HL-60 (cell line): Measurements from ENCODE around the gene TUBGCP2.

Source experiments
- DNase-seq, 2 experiments: peaks; one replicate each; pipeline ENCODE4 v3.0.0-alpha.2; 2010 to 2020; ENCODE audit warnings: low read depth in 1 of 2, low spot score in 1 of 2
- H3K27ac ChIP-seq: fragments of 250-450 bp; sonication (Bioruptor Pico); replicated peaks from 2 replicates; pipeline ENCODE4 v1.5.1; 2020; ENCODE audit warnings: mild to moderate bottlenecking, moderate library complexity
- H3K27me3 ChIP-seq: fragments of 250-450 bp; sonication (Bioruptor Pico); 2 replicates; pipeline ENCODE4 v1.5.1; 2021; ENCODE audit warnings: mild to moderate bottlenecking, moderate library complexity; ENCODE audit not compliant: insufficient read depth, poor library complexity, severe bottlenecking
- H3K4me3 ChIP-seq: replicated peaks from 2 replicates; pipeline ENCODE4 v1.5.1; 2011; ENCODE audit warnings: mild to moderate bottlenecking, control low read depth, low read length; ENCODE audit not compliant: insufficient read depth
- CTCF ChIP-seq: IDR thresholded peaks from one replicate; pipeline ENCODE4 v1.5.1; 2011; ENCODE audit warnings: low read length, control low read depth, inconsistent platforms; ENCODE audit not compliant: insufficient read depth
- GABPA ChIP-seq: IDR thresholded peaks from 2 replicates; pipeline ENCODE4 v1.6.1; 2012; ENCODE audit warnings: low read depth
- POLR2AphosphoS5 ChIP-seq: IDR thresholded peaks from 2 replicates; pipeline ENCODE4 v1.6.1; 2012; ENCODE audit warnings: low read depth
- REST ChIP-seq: IDR thresholded peaks from 2 replicates; pipeline ENCODE4 v1.6.1; 2012; ENCODE audit warnings: low read depth; ENCODE audit not compliant: insufficient replicate concordance
- SPI1 ChIP-seq: IDR thresholded peaks from 2 replicates; pipeline ENCODE4 v1.6.1; 2012; ENCODE audit warnings: low read depth, mild to moderate bottlenecking, borderline replicate concordance

The TUBGCP2 gene

GRCh38 chr10:133277277-133277992 lies 31.2 kb downstream of the TUBGCP2 start:
- TF ChIP-seq POLR2AphosphoS5 (no peak), SPI1 (no peak), REST (no peak), CTCF (no peak), GABPA (no peak)
- H3K27me3 ChIP-seq, result no peaks in the 10 kb centered on the region
- peak overlapping the region; percentile 90 for H3K27ac ChIP-seq
- no peak for DNase-seq
- H3K4me3 ChIP-seq, result no peak overlapping the region

GRCh38 chr10:133276435-133277201 lies 32.1 kb downstream of the TUBGCP2 start, which contains the start of gene ADAM8:
ADAM8 (minus strand) TSS chr10:133276868; CDS start chr10:133276817, 51 bp downstream.
- Histone ChIP-seq H3K27ac (peak within 1 kb of the TSS; percentile 92), H3K4me3 (no peak within 1 kb of the TSS), H3K27me3 (no peaks in the 10 kb centered on the region)
- no peak for TF ChIP-seq REST
- no peak for TF ChIP-seq SPI1
- TF ChIP-seq GABPA, result no peak
- no peak for TF ChIP-seq POLR2AphosphoS5
- TF ChIP-seq CTCF, result no peak
- peak in 1 of 2 experiments; percentile 6 for DNase-seq

GRCh38 chr10:133276100-133276434 lies 32.6 kb downstream of the TUBGCP2 start:
- H3K4me3 ChIP-seq, result no peak overlapping the region
- peak overlapping the region; percentile 92 for H3K27ac ChIP-seq

More at GRCh38 chr10:133276100-133276434, 32.6 kb downstream of the TUBGCP2 start:
- DNase-seq, result no peak
- no peaks in the 10 kb centered on the region for H3K27me3 ChIP-seq
- TF ChIP-seq GABPA, result no peak
- TF ChIP-seq SPI1, result no peak
- TF ChIP-seq CTCF, result no peak
- TF ChIP-seq REST, result no peak
- TF ChIP-seq POLR2AphosphoS5, result no peak
